T-cell (primary cell): Measurements from ENCODE around the gene CLEC3A. TPM values are rescaled to one million over a fixed set of nuclear protein-coding genes. Genes with fewer than 3 reads are reported as not detected.

ENCODE experiments used
- total RNA-seq, 35 experiments: library from RNA in 6 of 35; stranded (reverse) in 6 of 35; fragments of 120-200 nt in 1 of 35; gene quantifications; one replicate each; pipeline versions ENCODE4 v1.2.1 to v1.2.4 and lab custom pipeline; 2013 to 2026

CLEC3A gene
- total RNA-seq, 5 donors from 2014 or later (not counting 1 experiment from before 2014, with no cell fraction given) = not detected

Other genes with a start within 250 kb of the CLEC3A start
- gene VAT1L, start 234.0 kb upstream of the CLEC3A start, total RNA-seq = under 1 TPM in 2 of 5 donors, not detected in 3; 0.10 to 0.12 TPM
- gene WWOX, start 77.1 kb downstream of the CLEC3A start, total RNA-seq = 10 to 100 TPM; 21.2 to 26.0 (median 22.6) TPM